ENCODE measurements around the gene PPIL4. TPM values are rescaled to one million over a fixed set of nuclear protein-coding genes. Genes with fewer than 3 reads are reported as not detected.

Gene PPIL4
- total RNA-seq, 1 experiment from 2014 or later, result 42.8 TPM

GRCh38 chr6:149483334-149483725, 62.5 kb downstream of the PPIL4 start:
- Histone ChIP-seq H3K4me3 (no peak overlapping the region), H3K27ac (no peak overlapping the region), H3K4me1 (no peaks in the 10 kb centered on the region), H3K36me3 (no peaks in the 10 kb centered on the region), H3K9me3 (replicated peaks) (no peaks in the 10 kb centered on the region), H3K27me3 (no peaks in the 10 kb centered on the region)
- DNase-seq, result no peak

- no peak for DNase-seq
- Histone ChIP-seq H3K4me1 (no peaks in the 10 kb centered on the region), H3K27me3 (no peaks in the 10 kb centered on the region), H3K9me3 (replicated peaks) (no peaks in the 10 kb centered on the region), H3K4me3 (no peak overlapping the region), H3K36me3 (no peaks in the 10 kb centered on the region), H3K27ac (no peak overlapping the region)
Measured at GRCh38 chr6:149482545-149483333, 63.1 kb downstream of the PPIL4 start.

GRCh38 chr6:149480502-149481280, 65.2 kb downstream of the PPIL4 start:
- no peak for DNase-seq
- no peak overlapping the region for H3K27ac ChIP-seq
- no peaks in the 10 kb centered on the region for H3K9me3 ChIP-seq (replicated peaks)
- no peak overlapping the region for H3K4me3 ChIP-seq
- no peaks in the 10 kb centered on the region for H3K27me3 ChIP-seq
- H3K36me3 ChIP-seq, result no peaks in the 10 kb centered on the region
- H3K4me1 ChIP-seq, result no peaks in the 10 kb centered on the region

GRCh38 chr6:149478631-149479314, 67.1 kb downstream of the PPIL4 start:
- Histone ChIP-seq H3K27ac (no peak overlapping the region), H3K9me3 (replicated peaks) (no peaks in the 10 kb centered on the region), H3K4me3 (no peak overlapping the region), H3K4me1 (no peaks in the 10 kb centered on the region), H3K27me3 (no peaks in the 10 kb centered on the region), H3K36me3 (no peaks in the 10 kb centered on the region)
- no peak for DNase-seq

GRCh38 chr6:149477544-149477943, 68.3 kb downstream of the PPIL4 start:
- Histone ChIP-seq H3K27me3 (no peaks in the 10 kb centered on the region), H3K27ac (no peak overlapping the region), H3K36me3 (no peaks in the 10 kb centered on the region), H3K4me3 (no peak overlapping the region), H3K9me3 (replicated peaks) (no peaks in the 10 kb centered on the region), H3K4me1 (peaks cover 6% of the 10 kb centered on the region)
- no peak for DNase-seq

GRCh38 chr6:149476789-149477455, 68.9 kb downstream of the PPIL4 start:
- Histone ChIP-seq H3K27me3 (no peaks in the 10 kb centered on the region), H3K4me1 (peaks cover 6% of the 10 kb centered on the region), H3K4me3 (no peak overlapping the region), H3K27ac (no peak overlapping the region), H3K9me3 (replicated peaks) (no peaks in the 10 kb centered on the region), H3K36me3 (no peaks in the 10 kb centered on the region)
- no peak for DNase-seq

- peak in 1 of 2 experiments; percentile 24 for DNase-seq
Measured at GRCh38 chr6:149474108-149474935, 71.5 kb downstream of the PPIL4 start.

DNA sequence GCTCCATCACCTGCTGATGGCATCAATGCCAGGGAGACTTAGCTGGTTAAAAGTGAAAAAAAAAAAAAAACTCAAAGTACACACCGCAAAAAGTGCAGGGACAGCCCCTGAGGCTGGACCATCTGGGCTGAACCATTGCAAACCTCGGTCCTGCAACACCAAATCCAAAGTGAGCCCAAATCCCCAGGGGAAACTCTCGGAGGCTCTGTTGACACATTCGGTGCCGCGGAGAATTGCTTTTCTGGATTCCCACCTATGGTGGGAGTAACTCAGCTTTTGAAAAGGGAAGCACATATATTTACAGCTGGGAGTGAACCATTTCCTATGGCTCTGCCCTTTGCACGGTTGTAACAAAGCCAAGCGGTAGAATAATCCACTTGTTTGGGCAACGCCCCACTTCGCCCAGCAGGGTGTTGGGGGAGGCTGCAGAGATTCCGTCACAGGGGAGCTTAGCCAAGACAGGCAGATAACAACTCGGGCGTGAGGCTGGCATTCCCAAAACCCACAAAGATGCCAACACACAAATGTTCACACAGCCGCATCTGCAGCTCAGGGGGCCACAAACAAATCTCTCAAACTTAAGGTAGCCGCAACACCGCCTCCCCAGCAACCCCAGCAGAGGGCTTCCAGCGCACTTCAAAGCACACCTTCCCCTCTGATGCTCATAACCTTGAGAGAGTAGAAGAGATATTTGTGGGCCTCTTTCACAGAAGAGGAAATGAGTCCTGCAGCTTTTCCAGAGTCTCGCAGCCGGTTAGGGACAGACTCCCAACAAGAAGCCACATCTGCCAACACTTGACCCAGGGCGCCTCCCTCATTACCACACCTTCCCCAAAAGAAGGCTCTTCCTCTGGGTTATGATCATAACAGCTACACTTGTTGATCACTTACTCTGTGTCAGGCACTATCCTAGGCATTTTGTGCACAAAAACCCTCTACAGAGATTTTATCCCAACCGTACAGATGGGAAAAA, 72.5 kb downstream of the PPIL4 start:
- H3K4me3 ChIP-seq, result no peak overlapping the region
- H3K36me3 ChIP-seq, result no peaks in the 10 kb centered on the region
- no peaks in the 10 kb centered on the region for H3K9me3 ChIP-seq (replicated peaks)
- peaks cover 6% of the 10 kb centered on the region for H3K4me1 ChIP-seq
- H3K27ac ChIP-seq, result no peak overlapping the region
- DNase-seq, result peak; percentile 39 to 54
- H3K27me3 ChIP-seq, result no peaks in the 10 kb centered on the region

More at GRCh38 chr6:149474108-149474935, 71.5 kb downstream of the PPIL4 start:
- Histone ChIP-seq H3K4me1 (peaks cover 6% of the 10 kb centered on the region), H3K36me3 (no peaks in the 10 kb centered on the region), H3K27ac (no peak overlapping the region), H3K27me3 (no peaks in the 10 kb centered on the region), H3K4me3 (no peak overlapping the region), H3K9me3 (replicated peaks) (no peaks in the 10 kb centered on the region)

GRCh38 chr6:149472241-149472640, 73.6 kb downstream of the PPIL4 start:
- no peak for DNase-seq
- H3K27me3 ChIP-seq, result no peaks in the 10 kb centered on the region
- H3K9me3 ChIP-seq (replicated peaks), result no peaks in the 10 kb centered on the region
- H3K4me1 ChIP-seq, result peaks cover 6% of the 10 kb centered on the region
- no peak overlapping the region for H3K27ac ChIP-seq
- H3K4me3 ChIP-seq, result no peak overlapping the region
- H3K36me3 ChIP-seq, result no peaks in the 10 kb centered on the region

DNA sequence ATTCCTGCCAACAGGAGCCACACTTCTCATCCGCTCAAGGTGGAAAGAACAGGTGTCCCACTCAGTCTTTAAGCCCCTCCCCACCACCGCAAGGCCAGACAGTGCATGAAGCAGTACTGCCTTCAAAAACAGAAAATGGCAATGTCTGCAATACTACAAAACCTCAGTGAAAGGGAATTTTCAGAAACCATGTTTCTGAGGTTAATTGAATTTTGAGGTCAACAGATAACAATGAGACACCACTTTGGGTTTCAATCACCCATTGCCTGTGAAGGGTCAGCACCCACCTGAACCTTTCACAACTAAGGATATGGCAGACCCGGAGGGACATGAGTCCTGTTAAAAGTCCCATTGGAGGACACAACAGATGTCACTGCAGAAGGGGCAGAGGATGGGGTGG, 74.0 kb downstream of the PPIL4 start:
- H3K4me3 ChIP-seq, result no peak overlapping the region
- H3K9me3 ChIP-seq (replicated peaks), result no peaks in the 10 kb centered on the region
- H3K4me1 ChIP-seq, result peaks cover 6% of the 10 kb centered on the region
- H3K27ac ChIP-seq, result no peak overlapping the region
- no peaks in the 10 kb centered on the region for H3K36me3 ChIP-seq
- no peak for DNase-seq
- H3K27me3 ChIP-seq, result no peaks in the 10 kb centered on the region

DNA sequence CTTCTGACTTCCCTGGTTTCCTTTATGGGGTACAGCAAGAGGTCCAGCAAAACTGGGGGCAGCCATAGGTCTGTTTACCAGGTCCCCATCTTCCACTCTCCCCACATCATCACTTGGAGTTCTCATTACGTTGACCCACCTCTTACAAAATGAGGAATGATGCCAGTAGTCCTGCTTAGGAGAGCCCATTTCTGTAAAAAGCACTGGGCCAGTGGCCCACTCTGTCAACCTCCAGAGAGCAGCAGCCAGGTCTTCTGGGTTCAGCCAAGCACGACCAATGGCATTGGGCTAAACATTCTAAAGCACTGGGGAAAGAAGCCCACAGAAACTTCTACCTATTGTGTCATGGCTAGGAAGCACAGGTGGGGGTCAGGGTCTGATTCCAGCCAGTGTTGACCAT, 74.9 kb downstream of the PPIL4 start:
- no peaks in the 10 kb centered on the region for H3K36me3 ChIP-seq
- DNase-seq, result no peak

DNA sequence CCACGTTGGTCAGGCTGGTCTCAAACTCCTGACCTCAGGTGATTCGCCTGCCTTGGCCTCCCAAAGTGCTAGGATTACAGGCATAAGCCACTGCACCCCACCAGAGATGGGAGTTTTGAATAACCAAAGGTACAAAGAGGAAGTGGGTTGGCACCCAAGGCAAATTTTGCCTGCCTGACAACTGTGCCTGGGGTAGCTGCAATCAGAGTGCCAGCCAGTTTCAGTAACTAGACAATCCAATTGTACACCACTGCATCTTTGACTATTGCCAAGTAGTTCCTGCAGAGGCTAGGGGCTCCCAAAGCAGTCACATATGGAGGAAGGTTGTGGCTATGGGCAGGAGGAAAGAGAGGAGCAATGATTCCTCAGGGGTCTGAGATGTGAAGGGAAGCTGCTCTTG, 77.7 kb downstream of the PPIL4 start:
- H3K27me3 ChIP-seq, result no peaks in the 10 kb centered on the region
- no peak overlapping the region for H3K4me3 ChIP-seq
- no peak overlapping the region for H3K27ac ChIP-seq
- peaks cover 2% of the 10 kb centered on the region for H3K4me1 ChIP-seq
- no peak for DNase-seq
- no peaks in the 10 kb centered on the region for H3K9me3 ChIP-seq (replicated peaks)
- H3K36me3 ChIP-seq, result no peaks in the 10 kb centered on the region

More for the DNA sequence above, 74.9 kb downstream of the PPIL4 start:
- H3K27ac ChIP-seq, result no peak overlapping the region
- no peaks in the 10 kb centered on the region for H3K9me3 ChIP-seq (replicated peaks)
- no peaks in the 10 kb centered on the region for H3K27me3 ChIP-seq
- H3K4me3 ChIP-seq, result no peak overlapping the region
- peaks cover 6% of the 10 kb centered on the region for H3K4me1 ChIP-seq

GRCh38 chr6:149467265-149467664, 78.6 kb downstream of the PPIL4 start:
- no peaks in the 10 kb centered on the region for H3K4me1 ChIP-seq
- no peak overlapping the region for H3K4me3 ChIP-seq
- DNase-seq, result no peak
- no peaks in the 10 kb centered on the region for H3K9me3 ChIP-seq (replicated peaks)
- H3K27ac ChIP-seq, result no peak overlapping the region
- H3K36me3 ChIP-seq, result no peaks in the 10 kb centered on the region
- no peaks in the 10 kb centered on the region for H3K27me3 ChIP-seq

All from SJCRH30 (cell line).